GM20000 (cell line): ENCODE measurements around the gene VPS13D.

Experiments
- DNase-seq: peaks from one replicate; pipeline ENCODE4 v3.0.0; 2012; ENCODE audit warnings: low spot score
- CTCF ChIP-seq: IDR thresholded peaks from 2 replicates; pipeline ENCODE4 v1.5.1; 2012; ENCODE audit warnings: mild to moderate bottlenecking, control low read depth; ENCODE audit errors: extremely low read depth, missing control alignments

Gene VPS13D

GRCh38 chr1:12446593-12446992 lies 216.8 kb downstream of the VPS13D start:
- TF ChIP-seq CTCF, result no peak
- DNase-seq, result no peak

- no peak for TF ChIP-seq CTCF
- DNase-seq, result no peak
Measured at GRCh38 chr1:12447307-12447706, 217.5 kb downstream of the VPS13D start.

- TF ChIP-seq CTCF, result no peak
- DNase-seq, result no peak
Measured at GRCh38 chr1:12447849-12448312, 218.1 kb downstream of the VPS13D start.

- no peak for DNase-seq
- no peak for TF ChIP-seq CTCF
Measured at GRCh38 chr1:12448746-12449177, 218.9 kb downstream of the VPS13D start.

GRCh38 chr1:12450090-12450755 lies 220.4 kb downstream of the VPS13D start:
- DNase-seq, result no peak
- no peak for TF ChIP-seq CTCF

GRCh38 chr1:12450756-12451559 lies 221.1 kb downstream of the VPS13D start:
- no peak for TF ChIP-seq CTCF
- DNase-seq, result no peak

GRCh38 chr1:12451560-12451900 lies 221.7 kb downstream of the VPS13D start:
- no peak for TF ChIP-seq CTCF
- no peak for DNase-seq
